Ovary (tissue), 3 donors: ENCODE results near the gene UNC5C.

Experiments used
- EP300 ChIP-seq: sonication (generic); formaldehyde crosslinking; IDR thresholded peaks from one replicate; pipeline ENCODE4 v1.6.1; 2017; ENCODE audit warnings: antibody characterized with exemption
- POLR2A ChIP-seq: fragments of 450-650 bp; IDR thresholded peaks from one replicate; pipeline ENCODE4 v1.6.1; 2017; ENCODE audit warnings: antibody characterized with exemption, mild to moderate bottlenecking, moderate library complexity
- TF ChIP-seq, protein P1 (sequence below), 3 donors: fragments of 450-650 bp in 2 of 3; fragments of 200-600 bp in 1 of 3; IDR thresholded peaks; one replicate each; pipeline versions ENCODE4 v1.5.1 to v1.8.0; 2016 to 2022; ENCODE audit warnings: antibody characterized with exemption in 3 of 3, mild to moderate bottlenecking in 1 of 3
- donor health status: DM: no; HTN: no; CAD: no.

DNA sequence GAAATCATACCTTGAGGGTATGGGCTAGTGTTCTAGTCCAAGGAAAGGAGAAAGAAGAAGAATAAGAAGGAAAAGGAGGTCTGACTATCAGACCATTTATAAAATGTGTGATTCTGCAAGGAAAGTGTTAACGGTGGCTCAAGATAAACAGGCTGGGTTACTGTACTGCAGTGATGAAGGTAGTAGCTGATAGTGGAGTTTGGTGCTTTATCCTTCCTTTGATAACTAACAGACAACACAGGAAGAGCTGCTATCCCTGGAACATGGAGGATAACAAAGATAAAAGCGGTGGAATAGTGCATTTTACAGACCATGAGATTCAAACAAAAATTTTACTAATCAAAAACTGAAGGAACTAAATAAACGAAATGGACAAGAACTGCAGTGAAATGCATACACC lies 2.6 kb downstream of the UNC5C start:
- TF ChIP-seq, protein P1, sequence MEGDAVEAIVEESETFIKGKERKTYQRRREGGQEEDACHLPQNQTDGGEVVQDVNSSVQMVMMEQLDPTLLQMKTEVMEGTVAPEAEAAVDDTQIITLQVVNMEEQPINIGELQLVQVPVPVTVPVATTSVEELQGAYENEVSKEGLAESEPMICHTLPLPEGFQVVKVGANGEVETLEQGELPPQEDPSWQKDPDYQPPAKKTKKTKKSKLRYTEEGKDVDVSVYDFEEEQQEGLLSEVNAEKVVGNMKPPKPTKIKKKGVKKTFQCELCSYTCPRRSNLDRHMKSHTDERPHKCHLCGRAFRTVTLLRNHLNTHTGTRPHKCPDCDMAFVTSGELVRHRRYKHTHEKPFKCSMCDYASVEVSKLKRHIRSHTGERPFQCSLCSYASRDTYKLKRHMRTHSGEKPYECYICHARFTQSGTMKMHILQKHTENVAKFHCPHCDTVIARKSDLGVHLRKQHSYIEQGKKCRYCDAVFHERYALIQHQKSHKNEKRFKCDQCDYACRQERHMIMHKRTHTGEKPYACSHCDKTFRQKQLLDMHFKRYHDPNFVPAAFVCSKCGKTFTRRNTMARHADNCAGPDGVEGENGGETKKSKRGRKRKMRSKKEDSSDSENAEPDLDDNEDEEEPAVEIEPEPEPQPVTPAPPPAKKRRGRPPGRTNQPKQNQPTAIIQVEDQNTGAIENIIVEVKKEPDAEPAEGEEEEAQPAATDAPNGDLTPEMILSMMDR (IDR thresholded peaks at IDR 0.05), result no peak
- TF ChIP-seq POLR2A, result no peak
- no peak for TF ChIP-seq EP300
